HG03139 (cell line): ENCODE data around the gene SMG9.

Experiments
- ATAC-seq: cut with Tn5 transposase; IDR thresholded peaks from one replicate; pipeline ENCODE4 v1.9.1; 2021; ENCODE audit not compliant: unreplicated experiment

Gene SMG9

GRCh38 chr19:43759515-43759914 lies 4.8 kb upstream of the SMG9 start:
- no peak for ATAC-seq

- no peak for ATAC-seq
These were observed 567 bp upstream of the SMG9 start for GRCh38 chr19:43755256-43755801.

GRCh38 chr19:43754253-43754502 lies 584 bp downstream of the SMG9 start:
- no peak for ATAC-seq

- ATAC-seq = no peak
These were observed 2.4 kb downstream of the SMG9 start for GRCh38 chr19:43752287-43752875.

- no peak for ATAC-seq
These were observed 3.1 kb downstream of the SMG9 start for GRCh38 chr19:43751466-43752220.

GRCh38 chr19:43749898-43750297 lies 4.9 kb downstream of the SMG9 start:
- ATAC-seq = no peak

- no peak for ATAC-seq
These were observed 5.6 kb downstream of the SMG9 start for GRCh38 chr19:43749152-43749551.

GRCh38 chr19:43748685-43749084 lies 6.1 kb downstream of the SMG9 start:
- no peak for ATAC-seq

GRCh38 chr19:43748205-43748594 lies 6.6 kb downstream of the SMG9 start:
- no peak for ATAC-seq

- ATAC-seq = no peak
These were observed 7.1 kb downstream of the SMG9 start for GRCh38 chr19:43747557-43748204.

- no peak for ATAC-seq
These were observed 11.7 kb downstream of the SMG9 start for GRCh38 chr19:43743059-43743458.

GRCh38 chr19:43741075-43741825 lies 13.5 kb downstream of the SMG9 start:
- ATAC-seq = no peak

- ATAC-seq = no peak
These were observed 15.1 kb downstream of the SMG9 start for GRCh38 chr19:43739439-43740235.

GRCh38 chr19:43738780-43739211 lies 16.0 kb downstream of the SMG9 start:
- ATAC-seq = no peak

- ATAC-seq = no peak
These were observed 18.8 kb downstream of the SMG9 start for GRCh38 chr19:43735957-43736356.

GRCh38 chr19:43735013-43735412 lies 19.7 kb downstream of the SMG9 start:
- no peak for ATAC-seq

GRCh38 chr19:43731846-43732245 lies 22.9 kb downstream of the SMG9 start:
- ATAC-seq = no peak

GRCh38 chr19:43731346-43731745 lies 23.4 kb downstream of the SMG9 start:
- no peak for ATAC-seq

GRCh38 chr19:43729919-43730318 lies 24.8 kb downstream of the SMG9 start:
- ATAC-seq = no peak

GRCh38 chr19:43727593-43727853 lies 27.2 kb downstream of the SMG9 start:
- ATAC-seq = no peak
